ENCODE results near the gene KCNIP2. TPM values are rescaled to one million over a fixed set of nuclear protein-coding genes. Genes with fewer than 3 reads are reported as not detected.

KCNIP2 gene
- total RNA-seq, 1 donor from 2014 or later: 3.5 TPM

DNA sequence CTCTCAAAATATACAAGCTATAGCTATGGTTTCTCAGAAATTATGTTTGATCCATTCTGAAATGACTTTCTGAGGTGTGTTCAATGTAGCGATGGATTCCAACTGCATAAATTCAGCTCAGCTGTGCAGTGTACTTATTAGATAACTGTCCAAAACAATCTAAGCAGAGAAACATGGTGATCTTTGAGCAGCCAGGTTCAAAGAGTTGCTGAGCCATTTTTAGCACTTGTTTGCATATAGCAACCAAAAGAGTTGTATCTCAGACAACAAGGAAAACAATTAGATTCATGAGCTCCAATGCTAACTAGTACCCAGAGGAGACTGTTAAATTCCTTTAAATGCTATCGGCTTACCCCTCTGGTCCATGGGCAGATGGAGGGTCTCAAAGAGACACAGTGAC is 15.9 kb upstream of the KCNIP2 start:
- Mint-ChIP-seq H3K4me1 (ENCODE audit: unreplicated experiment) (no peaks in the 10 kb centered on the region), H3K27ac (ENCODE audit: unreplicated experiment) (no peak overlapping the region), H3K4me3 (ENCODE audit: unreplicated experiment) (no peak overlapping the region), H3K36me3 (ENCODE audit: unreplicated experiment) (peaks cover 22% of the 10 kb centered on the region), H3K27me3 (ENCODE audit: unreplicated experiment) (no peaks in the 10 kb centered on the region), H3K9me3 (ENCODE audit: unreplicated experiment) (peaks cover 11% of the 10 kb centered on the region)
- TF ChIP-seq, protein P1, sequence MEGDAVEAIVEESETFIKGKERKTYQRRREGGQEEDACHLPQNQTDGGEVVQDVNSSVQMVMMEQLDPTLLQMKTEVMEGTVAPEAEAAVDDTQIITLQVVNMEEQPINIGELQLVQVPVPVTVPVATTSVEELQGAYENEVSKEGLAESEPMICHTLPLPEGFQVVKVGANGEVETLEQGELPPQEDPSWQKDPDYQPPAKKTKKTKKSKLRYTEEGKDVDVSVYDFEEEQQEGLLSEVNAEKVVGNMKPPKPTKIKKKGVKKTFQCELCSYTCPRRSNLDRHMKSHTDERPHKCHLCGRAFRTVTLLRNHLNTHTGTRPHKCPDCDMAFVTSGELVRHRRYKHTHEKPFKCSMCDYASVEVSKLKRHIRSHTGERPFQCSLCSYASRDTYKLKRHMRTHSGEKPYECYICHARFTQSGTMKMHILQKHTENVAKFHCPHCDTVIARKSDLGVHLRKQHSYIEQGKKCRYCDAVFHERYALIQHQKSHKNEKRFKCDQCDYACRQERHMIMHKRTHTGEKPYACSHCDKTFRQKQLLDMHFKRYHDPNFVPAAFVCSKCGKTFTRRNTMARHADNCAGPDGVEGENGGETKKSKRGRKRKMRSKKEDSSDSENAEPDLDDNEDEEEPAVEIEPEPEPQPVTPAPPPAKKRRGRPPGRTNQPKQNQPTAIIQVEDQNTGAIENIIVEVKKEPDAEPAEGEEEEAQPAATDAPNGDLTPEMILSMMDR (IDR thresholded peaks at IDR 0.05): no peak
- no peak for DNase-seq (ENCODE audit: extremely low spot score, unreplicated experiment)

DNA sequence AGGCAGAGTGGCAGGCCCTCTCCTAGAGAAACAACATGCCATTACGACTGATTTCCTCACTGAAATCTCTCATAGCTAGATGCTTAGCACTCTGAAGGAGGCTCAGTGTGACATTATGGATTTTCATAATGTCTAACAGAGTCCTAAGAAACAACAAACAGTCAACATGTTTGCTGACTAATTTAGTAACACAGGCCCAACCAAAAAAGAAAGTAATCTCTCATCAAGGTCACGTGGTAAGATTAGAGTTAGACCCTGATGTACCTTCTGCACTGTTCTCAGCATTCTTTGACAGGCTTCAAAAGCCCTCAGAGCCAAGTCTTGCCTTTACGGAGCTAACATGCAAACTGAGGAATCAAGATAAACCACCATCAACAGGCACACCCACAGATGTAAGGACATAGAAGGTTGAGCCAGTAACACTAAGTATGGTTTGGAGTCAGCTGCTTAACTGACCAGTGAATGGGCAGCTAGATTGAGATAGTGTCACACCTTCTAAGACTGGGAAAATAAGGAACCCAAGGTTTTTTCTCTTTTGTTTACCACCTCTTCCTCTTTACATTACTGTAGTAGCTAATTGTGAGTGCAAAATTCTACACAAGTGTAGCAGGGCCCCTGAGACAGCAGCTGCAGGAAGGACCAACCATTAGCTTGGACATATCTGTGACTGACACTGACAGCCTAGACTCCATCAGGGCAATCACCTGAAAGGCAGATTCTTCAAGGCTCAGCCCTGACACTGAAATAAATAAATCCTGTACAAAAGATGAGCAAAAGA is 15.3 kb upstream of the KCNIP2 start:
- Mint-ChIP-seq H3K4me1 (ENCODE audit: unreplicated experiment) (no peaks in the 10 kb centered on the region), H3K4me3 (ENCODE audit: unreplicated experiment) (no peak overlapping the region), H3K27me3 (ENCODE audit: unreplicated experiment) (no peaks in the 10 kb centered on the region), H3K27ac (ENCODE audit: unreplicated experiment) (no peak overlapping the region), H3K36me3 (ENCODE audit: unreplicated experiment) (peaks cover 22% of the 10 kb centered on the region), H3K9me3 (ENCODE audit: unreplicated experiment) (peaks cover 11% of the 10 kb centered on the region)
- DNase-seq (ENCODE audit: extremely low spot score, unreplicated experiment): no peak
- TF ChIP-seq, protein P1 (IDR thresholded peaks at IDR 0.05): no peak

DNA sequence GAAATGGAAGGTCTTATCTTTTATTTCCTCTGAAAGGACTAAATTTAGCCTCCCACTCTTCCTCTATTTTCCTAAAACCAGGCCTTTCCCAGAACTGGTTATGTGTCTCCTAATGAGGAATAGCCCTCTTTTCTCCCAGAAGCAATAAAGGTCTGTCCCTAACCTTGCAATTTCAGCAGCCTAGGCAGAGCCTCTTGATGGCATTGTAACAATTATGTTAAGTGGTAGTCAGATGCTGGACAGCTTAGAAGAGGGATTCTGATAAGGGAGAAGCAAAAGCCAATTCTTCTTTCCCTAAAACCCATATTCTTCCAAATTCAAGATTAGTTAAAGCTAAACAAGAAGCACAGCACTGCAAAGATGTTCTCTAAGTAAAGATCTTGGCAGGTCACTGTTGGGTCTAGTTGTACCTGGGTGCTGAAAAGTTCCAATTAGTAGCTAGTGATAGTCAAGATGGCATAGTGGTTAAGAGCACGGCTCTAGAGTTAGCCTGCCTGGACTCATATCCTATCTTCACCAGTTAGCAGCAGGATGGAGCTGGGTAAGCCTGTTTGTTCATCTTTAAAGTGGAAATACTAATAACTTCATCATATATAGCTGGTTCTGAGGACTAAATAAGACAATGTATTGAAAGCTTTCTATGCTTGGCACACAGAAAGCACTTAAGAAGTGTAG is 14.3 kb upstream of the KCNIP2 start:
- Mint-ChIP-seq H3K27ac (ENCODE audit: unreplicated experiment) (no peak overlapping the region), H3K4me1 (ENCODE audit: unreplicated experiment) (no peaks in the 10 kb centered on the region), H3K9me3 (ENCODE audit: unreplicated experiment) (peaks cover 11% of the 10 kb centered on the region), H3K27me3 (ENCODE audit: unreplicated experiment) (no peaks in the 10 kb centered on the region), H3K4me3 (ENCODE audit: unreplicated experiment) (no peak overlapping the region), H3K36me3 (ENCODE audit: unreplicated experiment) (peaks cover 19% of the 10 kb centered on the region)
- TF ChIP-seq, protein P1 (IDR thresholded peaks at IDR 0.05): no peak
- no peak for DNase-seq (ENCODE audit: extremely low spot score, unreplicated experiment)

DNA sequence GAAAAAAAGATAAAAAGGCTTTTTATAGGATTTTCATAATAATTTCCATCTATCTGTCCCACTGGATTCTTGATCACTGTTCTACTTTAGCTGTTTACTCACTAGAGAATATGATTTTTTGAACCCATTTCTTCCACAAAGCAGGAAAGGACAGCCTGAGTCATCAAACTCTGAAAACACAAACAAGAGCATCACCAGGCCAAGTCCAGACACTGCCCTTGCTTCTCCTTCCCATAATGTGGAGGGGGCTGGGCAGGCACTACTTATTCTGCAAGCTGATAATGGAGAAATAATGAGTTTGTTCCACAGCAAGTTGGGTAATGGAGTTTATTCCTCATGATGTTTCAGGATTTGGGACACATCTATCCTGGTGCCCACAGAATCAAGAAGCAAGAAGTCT is 13.0 kb upstream of the KCNIP2 start:
- H3K27ac Mint-ChIP-seq (ENCODE audit: unreplicated experiment): no peak overlapping the region
- peaks cover 11% of the 10 kb centered on the region for H3K9me3 Mint-ChIP-seq (ENCODE audit: unreplicated experiment)
- no peak for DNase-seq (ENCODE audit: extremely low spot score, unreplicated experiment)
- no peaks in the 10 kb centered on the region for H3K4me1 Mint-ChIP-seq (ENCODE audit: unreplicated experiment)
- TF ChIP-seq, protein P1 (IDR thresholded peaks at IDR 0.05): no peak
- no peaks in the 10 kb centered on the region for H3K27me3 Mint-ChIP-seq (ENCODE audit: unreplicated experiment)
- peaks cover 14% of the 10 kb centered on the region for H3K36me3 Mint-ChIP-seq (ENCODE audit: unreplicated experiment)
- no peak overlapping the region for H3K4me3 Mint-ChIP-seq (ENCODE audit: unreplicated experiment)

DNA sequence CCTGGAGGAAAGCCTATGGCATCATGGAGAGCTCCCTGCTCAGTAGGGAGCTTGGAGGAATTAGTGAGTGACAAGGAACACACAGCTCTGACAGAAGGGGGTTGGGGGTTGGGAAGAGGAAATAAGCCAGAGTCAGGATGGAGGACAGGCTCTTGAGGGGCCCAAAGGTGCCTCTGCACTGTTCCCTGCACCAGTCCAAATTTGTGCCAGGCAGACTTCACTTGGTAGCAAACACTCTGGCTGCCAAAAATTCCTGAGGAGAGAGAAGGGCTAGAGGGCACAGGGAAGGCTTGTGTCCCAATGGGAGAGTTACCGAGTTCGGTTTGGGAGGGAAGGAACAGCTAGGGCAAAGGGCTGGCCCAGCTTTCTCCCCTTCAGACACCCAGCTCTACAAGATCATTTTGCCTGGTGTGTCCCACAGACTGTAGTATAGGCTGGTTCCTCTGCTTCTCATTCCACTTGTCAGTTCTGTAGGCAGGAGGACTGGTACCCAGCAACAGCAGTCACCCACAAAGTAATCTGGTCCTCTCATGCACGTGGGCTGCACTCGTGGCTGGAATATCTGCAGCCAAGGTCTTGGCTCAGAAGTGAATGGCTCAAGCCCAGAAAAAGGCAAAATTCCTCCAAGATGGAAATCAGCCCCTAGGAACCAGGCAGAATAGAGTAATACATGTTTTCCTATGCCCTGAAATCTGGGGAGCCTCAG is 8.0 kb upstream of the KCNIP2 start:
- DNase-seq (ENCODE audit: extremely low spot score, unreplicated experiment): no peak
- H3K27me3 Mint-ChIP-seq (ENCODE audit: unreplicated experiment): no peaks in the 10 kb centered on the region
- peaks cover 5% of the 10 kb centered on the region for H3K36me3 Mint-ChIP-seq (ENCODE audit: unreplicated experiment)
- H3K4me1 Mint-ChIP-seq (ENCODE audit: unreplicated experiment): peaks cover 12% of the 10 kb centered on the region
- TF ChIP-seq, protein P1 (IDR thresholded peaks at IDR 0.05): no peak
- H3K27ac Mint-ChIP-seq (ENCODE audit: unreplicated experiment): no peak overlapping the region
- no peak overlapping the region for H3K4me3 Mint-ChIP-seq (ENCODE audit: unreplicated experiment)
- H3K9me3 Mint-ChIP-seq (ENCODE audit: unreplicated experiment): no peaks in the 10 kb centered on the region
